Hair follicular keratinocyte (primary cell): ENCODE results near the gene OR1S2. TPM values are rescaled to one million over a fixed set of nuclear protein-coding genes. Genes with fewer than 3 reads are reported as not detected.

Experiments
- total RNA-seq: library from RNA; depleted of rRNA; stranded (reverse); fragments of >200 nt; gene quantifications from 2 replicates; pipeline ENCODE4 v1.2.3, GENCODE V29; 2015

OR1S2 gene, protein sequence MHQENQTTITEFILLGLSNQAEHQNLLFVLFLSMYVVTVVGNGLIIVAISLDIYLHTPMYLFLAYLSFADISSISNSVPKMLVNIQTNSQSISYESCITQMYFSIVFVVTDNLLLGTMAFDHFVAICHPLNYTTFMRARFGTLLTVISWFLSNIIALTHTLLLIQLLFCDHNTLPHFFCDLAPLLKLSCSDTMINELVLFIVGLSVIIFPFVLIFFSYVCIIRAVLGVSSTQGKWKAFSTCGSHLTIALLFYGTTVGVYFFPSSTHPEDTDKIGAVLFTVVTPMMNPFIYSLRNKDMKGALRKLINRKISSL
- total RNA-seq, result not detected in 2 replicates

DNA sequence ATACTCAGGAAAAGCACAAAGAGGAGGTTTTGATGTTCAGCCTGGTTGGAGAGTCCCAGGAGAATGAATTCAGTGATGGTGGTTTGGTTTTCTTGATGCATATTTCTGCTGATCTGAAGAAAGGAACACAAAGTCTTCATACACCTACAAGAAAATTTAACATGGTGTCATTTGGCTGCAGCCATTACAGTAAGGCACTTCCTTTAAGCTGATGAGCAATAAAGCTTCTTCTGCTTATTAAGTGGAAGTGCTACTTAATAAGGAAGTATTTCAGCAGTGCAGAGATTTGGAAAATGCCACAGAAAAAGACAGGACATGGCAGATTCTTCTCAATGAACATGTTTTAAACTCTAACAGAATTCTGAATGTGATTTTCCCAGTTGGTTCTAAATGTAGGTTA lies at the start of gene OR1S2:
OR1S2 (minus strand) TSS at position 101 of the 400 bp plus-strand sequence; CDS start at position 101, 0 bp downstream.

DNA sequence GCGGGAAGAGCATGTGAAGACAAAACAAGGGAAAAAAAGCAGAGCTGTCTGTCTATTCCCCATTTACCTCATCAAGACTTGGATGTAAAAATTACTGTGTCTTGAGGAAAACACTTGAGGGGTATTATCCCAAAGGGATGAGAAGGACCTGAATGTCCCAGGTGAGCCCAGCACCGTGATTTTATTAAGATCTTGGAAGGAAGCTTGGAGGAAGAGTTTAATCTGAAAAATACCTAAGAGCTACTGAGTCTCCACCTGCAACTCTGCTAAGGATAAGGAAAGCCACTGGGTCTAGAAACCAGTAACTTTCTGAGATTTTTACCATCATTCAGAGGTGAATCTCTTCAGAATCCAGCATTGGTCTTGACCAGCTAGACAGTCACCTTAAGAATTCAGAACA lies 8.5 kb upstream of the OR1S2 start, which contains the start of gene OR1S1:
OR1S1 (plus strand) TSS at position 301 of the 400 bp plus-strand sequence.

DNA sequence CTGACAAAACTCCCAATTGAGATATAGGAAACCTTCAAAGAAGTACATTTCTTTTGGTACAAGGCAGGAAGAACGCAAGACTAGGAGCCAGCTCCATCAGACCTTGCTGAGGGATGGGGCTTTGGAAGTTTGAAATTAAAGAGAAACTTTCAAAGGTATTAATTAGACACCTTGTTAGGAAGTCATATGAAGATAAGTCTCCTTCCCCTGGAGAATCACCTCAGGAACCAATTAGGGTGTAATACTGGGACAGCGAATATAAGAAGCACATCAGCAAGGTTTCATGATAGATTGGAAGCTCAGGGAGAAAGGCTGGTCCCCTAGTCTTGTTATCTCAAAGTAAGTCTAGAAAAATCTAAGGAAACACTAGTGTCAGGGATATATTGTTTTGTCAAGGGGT lies 15.2 kb downstream of the OR1S2 start, which contains the start of gene OR9Q2:
OR9Q2 (plus strand) TSS at position 301 of the 400 bp plus-strand sequence. CDS start 1,421 bp downstream, outside the sequence.

Other genes with a start within 250 kb of the OR1S2 start
- gene OR9Q1, start 180.3 kb downstream of the OR1S2 start, total RNA-seq, result not detected in 2 replicates
- not detected in 2 replicates for gene OR6Q1, start 173.2 kb downstream of the OR1S2 start, total RNA-seq
- not detected in 2 replicates for gene OR9I1, start 78.6 kb downstream of the OR1S2 start, total RNA-seq
- not detected in 2 replicates for gene OR9Q2, start 15.1 kb downstream of the OR1S2 start, total RNA-seq
- gene OR1S1, start 8.6 kb upstream of the OR1S2 start, total RNA-seq, result not detected in 2 replicates
- not detected in 2 replicates for gene OR10Q1, start 24.8 kb upstream of the OR1S2 start, total RNA-seq
- not detected in 2 replicates for gene OR10W1, start 64.1 kb upstream of the OR1S2 start, total RNA-seq
- not detected in 2 replicates for gene OR5B17, start 154.9 kb upstream of the OR1S2 start, total RNA-seq
- gene OR5B3, start 202.7 kb upstream of the OR1S2 start, total RNA-seq, result not detected in 2 replicates
- not detected in 2 replicates for gene OR5B2, start 224.0 kb upstream of the OR1S2 start, total RNA-seq
- gene OR5B12, start 238.1 kb upstream of the OR1S2 start, total RNA-seq, result not detected in 2 replicates